Activated CD8-positive, alpha-beta T cell treated with anti-CD3 and anti-CD28 coated beads, Interleukin-2, amount 10 ng/mL, durations not matched to agents 7 days and 5 days (primary cell): ENCODE measurements around the gene GREM2. TPM values are rescaled to one million over a fixed set of nuclear protein-coding genes. Genes with fewer than 3 reads are reported as not detected.

Experiments
- ATAC-seq: fragments of 150-1000 bp; cut with Tn5 transposase; one replicate; pipeline ENCODE4 v1.10.0; 2021; ENCODE audit warnings: moderate library complexity
- CTCF ChIA-PET: fragments of 350-600 bp; sonication (Branson Sonifier 250); formaldehyde crosslinking; loops from one replicate; lab custom pipeline; 2021; ENCODE audit warnings: antibody characterized with exemption; lab: Charles Lee
- POLR2A ChIA-PET: fragments of 350-600 bp; sonication (Branson Sonifier 250); formaldehyde crosslinking; loops from one replicate; lab custom pipeline; 2021; ENCODE audit warnings: antibody characterized with exemption; lab: Charles Lee
- DNase-seq: peaks from one replicate; pipeline ENCODE4 v3.0.0-alpha.2; 2020
- H3K27ac Mint-ChIP-seq: one replicate; pipeline ENCODE4 v1.8.0; 2021; ENCODE audit warnings: mild to moderate bottlenecking, mixed read lengths
- H3K27me3 Mint-ChIP-seq: one replicate; pipeline ENCODE4 v1.8.0; 2021; ENCODE audit warnings: low read depth, mixed read lengths
- H3K36me3 Mint-ChIP-seq: one replicate; pipeline ENCODE4 v1.8.0; 2021; ENCODE audit warnings: low read depth, mixed read lengths
- H3K4me1 Mint-ChIP-seq: one replicate; pipeline ENCODE4 v1.8.0; 2021; ENCODE audit warnings: low read depth, mixed read lengths
- H3K4me3 Mint-ChIP-seq: one replicate; pipeline ENCODE4 v1.8.0; 2021; ENCODE audit warnings: mild to moderate bottlenecking, mixed read lengths
- H3K9me3 Mint-ChIP-seq: one replicate; pipeline ENCODE4 v1.8.0; 2022; ENCODE audit warnings: mixed read lengths; ENCODE audit not compliant: insufficient read depth
- total RNA-seq, 2 experiments: library from RNA; stranded (reverse); gene quantifications; one replicate each; pipeline ENCODE4 v1.2.3, GENCODE V29; 2021

The GREM2 gene
- total RNA-seq, 2 experiments from 2014 or later = not detected

DNA sequence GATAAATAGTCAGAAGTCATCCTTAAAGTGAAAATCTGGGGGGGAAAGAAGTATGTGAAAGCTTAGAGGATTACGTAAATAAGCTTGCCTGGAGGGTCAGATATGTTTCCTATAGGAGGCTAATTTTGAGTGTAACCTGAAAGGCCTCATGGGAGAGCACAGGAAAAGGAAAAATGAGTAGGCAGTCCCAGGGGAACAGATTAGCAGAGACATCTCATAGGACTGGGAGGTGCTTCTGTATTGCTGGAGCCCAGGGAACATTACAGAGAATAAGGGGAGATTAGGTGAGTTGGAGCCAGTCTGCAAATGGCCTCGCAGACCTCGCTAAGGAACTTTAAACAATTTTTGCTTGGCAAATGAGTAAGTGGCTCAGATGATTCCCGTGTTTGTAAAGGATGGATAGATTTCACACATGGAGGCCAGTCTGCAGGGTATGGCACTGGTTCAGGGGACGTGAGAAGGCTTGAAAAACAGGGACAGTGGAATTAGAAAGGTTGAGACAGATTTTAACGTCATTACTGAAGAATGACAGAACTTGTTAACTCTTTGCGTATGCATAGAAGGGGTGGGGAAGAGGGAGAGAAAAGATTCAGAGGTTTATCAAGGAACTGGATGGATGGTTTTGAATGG lies 149.1 kb downstream of the GREM2 start:
- DNase-seq = no peak
- Mint-ChIP-seq H3K27ac (no peak overlapping the region), H3K4me1 (no peaks in the 10 kb centered on the region), H3K27me3 (no peaks in the 10 kb centered on the region), H3K4me3 (no peak overlapping the region), H3K9me3 (no peaks in the 10 kb centered on the region), H3K36me3 (no peaks in the 10 kb centered on the region)
- CTCF ChIA-PET = no interaction called here
- ATAC-seq = no peak
- POLR2A ChIA-PET = no interaction called here

DNA sequence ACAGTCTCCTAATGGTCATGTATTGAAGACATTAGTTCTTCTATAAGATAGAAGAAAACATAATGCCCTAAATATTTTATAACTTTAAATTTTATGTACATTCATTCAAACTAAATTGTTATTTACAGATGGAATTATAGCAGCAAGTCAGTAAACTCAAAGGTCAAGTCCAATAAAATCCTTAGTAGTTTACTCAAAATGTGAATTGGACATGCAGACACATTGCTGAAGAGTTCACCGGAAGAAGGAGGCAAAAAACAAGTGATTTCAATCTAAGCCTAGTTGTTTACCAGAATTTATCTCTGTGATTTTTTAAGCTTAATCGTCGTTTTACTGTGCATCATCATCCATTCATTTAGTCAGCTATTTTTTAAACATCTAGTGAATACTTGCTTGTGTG lies 149.7 kb downstream of the GREM2 start:
- Mint-ChIP-seq H3K4me1 (no peaks in the 10 kb centered on the region), H3K36me3 (no peaks in the 10 kb centered on the region), H3K27me3 (no peaks in the 10 kb centered on the region), H3K9me3 (no peaks in the 10 kb centered on the region), H3K27ac (no peak overlapping the region), H3K4me3 (no peak overlapping the region)
- ChIA-PET POLR2A (no interaction called here), CTCF (no interaction called here)
- ATAC-seq (no peak), DNase-seq (no peak)

DNA sequence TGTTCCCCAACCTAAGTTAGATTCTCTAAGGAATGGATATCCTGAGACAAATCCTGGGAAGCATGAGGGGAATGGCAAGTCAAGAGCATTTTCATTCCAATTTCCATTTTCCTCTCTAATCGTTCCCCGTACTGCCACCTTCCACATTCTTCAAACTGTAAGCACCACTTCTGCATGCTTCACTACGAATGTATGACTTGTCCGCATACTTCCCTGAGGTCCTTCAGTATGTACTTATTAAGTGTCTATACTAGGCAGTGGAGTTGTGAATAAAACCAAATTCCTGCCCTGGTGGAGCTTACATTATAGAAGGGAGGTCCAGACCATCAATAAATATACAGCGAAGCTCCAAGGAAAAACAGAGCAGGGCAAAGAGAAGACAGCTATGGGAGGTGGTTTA lies 154.8 kb downstream of the GREM2 start:
- ChIA-PET POLR2A (no interaction called here), CTCF (no interaction called here)
- ATAC-seq (no peak), DNase-seq (no peak)
- H3K27me3 Mint-ChIP-seq = no peaks in the 10 kb centered on the region
- H3K9me3 Mint-ChIP-seq = no peaks in the 10 kb centered on the region
- no peaks in the 10 kb centered on the region for H3K36me3 Mint-ChIP-seq
- no peak overlapping the region for H3K27ac Mint-ChIP-seq
- no peaks in the 10 kb centered on the region for H3K4me1 Mint-ChIP-seq
- H3K4me3 Mint-ChIP-seq = no peak overlapping the region

- H3K9me3 Mint-ChIP-seq = no peaks in the 10 kb centered on the region
- POLR2A ChIA-PET = no interaction called here
- no peaks in the 10 kb centered on the region for H3K27me3 Mint-ChIP-seq
- DNase-seq (no peak), ATAC-seq (no peak)
- H3K4me3 Mint-ChIP-seq = no peak overlapping the region
- H3K4me1 Mint-ChIP-seq = no peaks in the 10 kb centered on the region
- H3K36me3 Mint-ChIP-seq = no peaks in the 10 kb centered on the region
- no peak overlapping the region for H3K27ac Mint-ChIP-seq
- CTCF ChIA-PET = interaction anchor here (0.7 to 1.1 kb wide), 2 partner anchors 153 to 237 kb away, joined by 3 to 4 read pairs; no protein-coding TSS in a partner anchor
These were observed 156.6 kb downstream of the GREM2 start for GRCh38 chr1:240455228-240455821.

- H3K27me3 Mint-ChIP-seq = no peaks in the 10 kb centered on the region
- H3K4me1 Mint-ChIP-seq = no peaks in the 10 kb centered on the region
- no peak overlapping the region for H3K4me3 Mint-ChIP-seq
- no peak overlapping the region for H3K27ac Mint-ChIP-seq
- H3K36me3 Mint-ChIP-seq = no peaks in the 10 kb centered on the region
- peaks cover 3% of the 10 kb centered on the region for H3K9me3 Mint-ChIP-seq
- ATAC-seq = no peak
- ChIA-PET CTCF (no interaction called here), POLR2A (no interaction called here)
- DNase-seq = no peak
These were observed 166.6 kb downstream of the GREM2 start for GRCh38 chr1:240445369-240445768.

GRCh38 chr1:240441669-240442068 lies 170.3 kb downstream of the GREM2 start:
- no peaks in the 10 kb centered on the region for H3K27me3 Mint-ChIP-seq
- H3K4me1 Mint-ChIP-seq = no peaks in the 10 kb centered on the region
- ATAC-seq (no peak), DNase-seq (no peak)
- POLR2A ChIA-PET = no interaction called here
- CTCF ChIA-PET = no interaction called here
- H3K9me3 Mint-ChIP-seq = peaks cover 7% of the 10 kb centered on the region
- H3K4me3 Mint-ChIP-seq = no peak overlapping the region
- no peaks in the 10 kb centered on the region for H3K36me3 Mint-ChIP-seq
- no peak overlapping the region for H3K27ac Mint-ChIP-seq
